ENCODE results near the gene TTC39C.
A peak's percentile ranks its signal among the peaks of the same experiment; 100 is the strongest.
"Not testable (repeated sequence)": the region's sequence is repeated elsewhere in the genome, so short reads cannot be mapped to it uniquely, and the experiment has no call there.

The TTC39C gene

DNA sequence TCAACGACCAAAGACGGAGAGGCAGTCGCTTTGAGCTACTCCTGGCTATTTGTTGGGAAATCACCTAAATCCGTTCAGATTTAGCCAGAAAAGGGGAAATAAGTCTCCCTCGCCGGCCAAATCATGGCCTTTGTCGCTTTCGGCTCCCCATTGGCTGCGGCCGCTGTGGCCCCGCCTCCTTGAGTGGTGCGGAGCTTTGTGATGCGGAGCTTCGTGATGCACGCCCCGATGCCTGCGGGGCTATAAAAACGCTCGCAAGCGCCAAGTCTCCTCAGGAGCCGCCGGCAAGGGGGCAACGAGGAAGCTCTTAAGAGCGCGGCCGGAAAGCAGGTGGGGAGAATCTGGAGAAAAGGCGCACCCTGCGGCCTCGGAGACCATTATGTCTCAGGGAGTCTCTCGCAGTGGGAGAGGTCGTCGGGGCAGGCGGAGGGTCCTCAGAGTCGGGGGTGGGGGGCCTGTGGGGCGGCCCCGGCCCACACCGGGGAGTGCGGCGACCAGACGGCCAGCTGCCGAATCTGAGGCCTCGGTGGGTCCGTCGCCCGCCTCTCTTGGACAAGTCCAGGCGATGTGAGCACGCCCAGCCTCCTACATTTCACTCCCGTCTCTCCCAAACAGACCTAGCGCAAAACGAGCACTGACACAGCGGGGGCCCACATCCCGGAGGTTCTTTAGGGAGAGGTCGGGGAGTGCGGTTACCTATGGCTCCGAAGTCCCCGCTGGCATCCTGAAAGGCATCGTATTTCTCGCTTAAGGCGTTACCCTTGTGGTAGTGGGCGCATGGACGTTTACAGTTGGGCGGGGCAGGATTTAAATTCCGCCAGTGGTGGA, 124.4 kb downstream of the TTC39C start, which contains the start of gene CABYR:
CABYR (plus strand) TSS at position 274 of the 828 bp plus-strand sequence. CDS start 4,053 bp downstream, outside the sequence.
- peak; percentile 80 for DNase-seq

DNA sequence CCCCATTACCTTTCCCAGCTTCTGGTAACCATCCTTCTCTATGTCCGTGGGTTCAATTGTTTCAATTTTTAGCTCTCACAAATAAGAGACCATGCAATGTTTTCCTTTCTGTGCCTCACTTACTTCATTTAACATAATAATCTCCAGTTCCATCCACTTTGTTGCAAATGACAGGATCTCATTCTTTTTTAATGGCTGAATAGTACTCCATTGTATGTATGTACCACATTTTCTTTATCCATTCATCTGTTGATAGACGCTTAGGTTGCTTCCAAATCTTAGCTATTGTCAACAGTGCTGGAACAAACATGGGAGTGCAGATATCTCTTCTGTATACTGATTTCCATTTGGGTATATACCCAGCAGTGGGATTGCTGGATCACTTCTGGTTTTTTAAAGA, 126.1 kb downstream of the TTC39C start:
- no peak for DNase-seq

DNA sequence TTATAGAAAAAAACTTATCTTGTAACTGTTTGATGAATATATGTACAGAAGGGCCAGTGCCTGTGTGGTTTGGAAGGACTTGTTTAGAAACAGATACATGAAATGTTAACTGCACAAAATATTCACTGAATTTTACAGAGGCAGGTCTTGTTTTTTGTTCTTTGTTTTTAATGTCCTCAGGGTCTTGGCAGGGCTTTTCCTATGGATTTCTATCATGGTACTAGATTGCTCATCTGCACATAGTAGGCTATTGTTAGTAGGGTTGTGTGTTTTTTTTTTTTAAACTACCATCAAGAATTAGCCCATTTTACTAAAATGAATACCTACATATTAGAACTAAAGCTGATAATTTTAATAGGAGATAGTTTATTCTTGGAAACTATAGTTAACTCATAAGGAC, 127.8 kb downstream of the TTC39C start:
- no peak for DNase-seq

DNA sequence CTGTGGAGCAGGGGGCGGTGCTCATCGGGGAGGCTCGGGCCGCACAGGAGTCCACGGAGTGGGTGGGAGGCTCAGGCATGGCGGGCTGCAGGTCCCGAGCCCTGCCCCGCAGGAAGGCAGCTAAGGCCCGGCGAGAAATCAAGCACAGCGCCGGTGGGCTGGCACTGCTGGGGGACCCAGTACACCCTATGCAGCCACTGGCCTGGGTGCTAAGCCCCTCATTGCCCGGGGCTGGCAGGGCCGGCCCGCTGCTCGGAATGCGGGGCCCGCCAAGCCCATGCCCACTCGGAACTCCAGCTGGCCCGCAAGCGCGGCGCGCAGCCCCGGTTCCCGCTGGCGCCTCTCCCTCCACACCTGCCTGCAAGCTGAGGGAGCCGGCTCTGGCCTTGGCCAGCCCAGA, 135.0 kb downstream of the TTC39C start:
- DNase-seq: not testable (repeated sequence)

DNA sequence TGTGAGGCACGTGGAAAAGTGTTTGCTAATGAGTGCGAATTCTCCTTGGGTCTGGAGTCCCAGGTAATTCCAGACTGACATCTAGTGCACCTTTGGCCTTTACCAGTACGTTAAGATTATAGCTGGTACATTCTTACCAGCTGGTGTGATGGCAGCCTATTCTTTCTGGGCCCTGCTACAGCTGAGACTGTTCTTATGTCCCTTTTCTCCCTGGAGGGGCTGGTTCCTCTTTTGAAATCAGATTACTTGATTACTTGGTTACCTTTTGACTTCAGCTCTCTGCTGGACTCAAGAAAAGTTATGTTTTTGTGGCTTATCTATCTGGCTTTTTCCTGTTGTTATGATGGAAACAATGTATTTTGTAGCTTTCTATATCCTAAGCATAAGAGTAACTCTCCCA, 138.8 kb downstream of the TTC39C start:
- DNase-seq: no peak

DNA sequence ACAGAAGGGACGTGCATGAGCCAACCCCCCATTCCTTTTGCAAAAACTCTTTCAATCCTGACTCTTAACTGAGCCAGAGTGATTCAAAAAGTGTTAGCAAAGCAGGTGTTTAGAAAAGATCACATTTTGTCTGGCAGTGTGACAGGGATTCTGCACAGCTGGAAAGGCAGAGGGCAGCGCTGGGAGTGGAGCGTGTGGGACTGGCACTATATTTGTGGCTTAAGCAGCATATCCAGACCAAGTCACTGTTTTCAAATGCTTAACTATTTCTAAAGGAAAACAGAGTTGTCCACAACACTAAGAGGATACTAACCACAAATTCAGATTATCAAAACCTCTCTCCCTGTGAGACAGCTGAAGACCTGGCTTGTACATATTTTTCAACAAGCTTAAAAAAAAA, 143.3 kb downstream of the TTC39C start:
- DNase-seq: no peak

DNA sequence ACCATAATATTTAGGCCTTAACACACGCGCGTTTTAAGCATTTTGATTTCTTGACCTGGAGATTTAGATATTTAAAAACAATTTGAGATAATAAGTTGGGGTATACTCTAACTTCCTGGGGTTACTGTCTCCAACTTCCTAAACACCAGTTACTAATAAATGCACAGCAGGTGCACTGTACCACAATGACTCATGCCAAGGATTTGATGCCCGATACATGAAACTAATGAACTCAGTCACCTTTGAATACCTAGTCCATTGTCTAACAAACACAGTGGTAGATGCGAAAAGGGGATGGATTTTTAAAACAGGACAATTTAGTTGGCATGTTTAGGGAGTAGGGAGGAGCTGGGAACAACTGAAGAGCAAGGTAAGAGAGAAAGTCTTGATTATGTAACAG, 145.5 kb downstream of the TTC39C start:
- no peak for DNase-seq

DNA sequence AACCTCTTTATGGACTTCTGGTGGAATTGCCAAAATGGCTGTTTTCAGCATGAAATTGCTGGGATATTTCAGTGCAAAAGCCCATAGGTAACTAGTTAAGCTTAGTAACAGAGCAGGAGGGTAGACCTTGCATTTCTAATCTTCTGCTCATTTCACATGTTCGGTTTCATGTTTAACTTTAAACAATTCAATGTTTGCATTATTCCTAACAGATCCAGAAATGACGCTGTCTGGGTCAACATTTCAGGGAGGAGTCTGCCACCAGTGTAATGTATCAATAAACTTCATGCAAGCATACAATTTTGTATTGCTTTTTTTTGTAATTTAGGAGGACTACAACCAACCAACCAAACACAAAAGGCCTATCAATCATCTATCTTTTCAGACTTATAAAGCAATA, 146.8 kb downstream of the TTC39C start:
- DNase-seq: no peak

DNA sequence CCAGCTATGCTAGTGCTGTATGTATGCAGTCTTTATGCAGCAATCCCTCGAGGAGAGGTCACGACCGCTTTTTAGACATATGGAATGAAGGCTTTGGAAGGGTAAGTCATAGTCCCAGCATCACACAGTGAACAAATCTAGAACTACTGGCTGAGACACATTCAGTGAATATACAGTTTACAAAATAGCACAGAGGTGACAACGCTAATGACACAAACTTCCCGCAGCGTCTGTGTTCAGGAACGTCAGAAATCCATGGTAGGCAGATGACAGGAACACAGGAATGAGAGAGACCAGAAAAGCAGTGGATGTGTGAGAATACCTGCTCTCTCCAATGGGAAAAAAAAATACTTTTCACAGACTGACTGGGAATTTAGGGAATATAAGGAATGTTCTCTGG, 153.9 kb downstream of the TTC39C start:
- no peak for DNase-seq

DNA sequence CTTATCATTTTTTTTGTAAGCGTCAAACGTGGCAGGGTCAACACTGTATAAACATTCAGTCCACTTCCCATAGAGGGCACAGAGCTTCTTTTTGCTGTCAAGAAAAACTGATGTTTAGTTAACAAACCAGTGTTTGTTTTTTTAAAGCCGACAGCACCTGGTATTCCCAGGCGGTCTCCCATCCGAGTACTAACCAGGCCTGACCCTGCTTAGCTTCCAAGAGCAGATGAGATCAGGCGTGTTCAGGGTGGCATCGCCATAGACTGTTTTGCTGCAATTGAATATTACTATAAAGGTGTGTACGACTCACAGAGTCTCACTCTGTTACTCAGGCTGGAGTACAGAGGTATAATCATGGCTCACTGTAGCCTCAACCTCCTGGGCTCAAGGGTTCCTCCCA, 155.8 kb downstream of the TTC39C start:
- no peak for DNase-seq

DNA sequence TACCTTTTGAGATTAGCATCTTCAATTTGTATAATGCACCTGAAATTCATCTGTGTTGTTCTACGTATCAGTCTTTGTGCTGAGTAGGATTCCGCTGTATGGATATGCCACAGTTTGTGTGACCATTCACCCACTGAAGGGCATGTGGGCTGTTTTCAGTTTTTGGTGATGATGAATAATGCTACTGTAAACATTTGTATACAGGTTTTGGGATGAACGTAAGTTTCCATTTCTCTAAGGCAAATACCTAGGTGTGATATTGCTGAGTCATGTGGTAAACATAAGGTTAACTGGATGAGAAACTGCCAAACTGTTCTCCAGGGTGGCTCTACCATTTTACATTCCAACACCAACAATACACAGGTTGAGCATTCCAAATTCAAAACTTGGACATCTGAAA, 159.4 kb downstream of the TTC39C start:
- no peak for DNase-seq

DNA sequence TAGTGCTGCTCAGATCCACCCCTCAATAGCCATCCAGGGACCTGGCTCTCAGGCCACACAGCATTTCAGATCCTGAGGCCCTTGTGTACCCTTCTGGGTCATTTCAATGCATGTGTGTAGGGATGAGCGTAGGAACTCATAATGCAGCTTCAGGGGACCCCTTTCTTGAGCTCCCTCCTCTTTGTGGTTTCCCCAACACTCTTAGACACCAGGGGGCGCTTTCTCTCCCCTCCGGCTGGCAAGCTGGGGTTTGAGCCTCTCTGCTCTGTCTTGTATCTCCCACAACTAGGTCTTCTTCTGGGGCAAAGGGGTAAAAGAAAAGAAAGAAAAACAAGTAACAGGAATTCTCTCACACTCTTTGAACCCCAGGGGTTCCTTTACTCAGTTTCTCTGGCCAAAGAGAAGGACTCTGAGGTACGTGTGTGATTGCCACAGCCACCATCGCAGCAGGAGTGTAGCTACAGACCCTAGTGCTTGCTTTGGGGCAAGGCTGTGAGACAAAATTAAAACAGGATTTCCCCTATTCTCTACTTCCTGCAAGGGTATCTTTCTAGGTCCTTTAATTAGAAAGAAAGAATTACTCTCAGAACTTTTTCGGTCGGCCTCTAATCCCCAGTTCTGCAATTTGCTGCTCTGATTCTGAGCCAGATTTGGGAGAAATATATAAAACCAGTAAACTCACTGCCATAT, 162.3 kb downstream of the TTC39C start:
- DNase-seq: peak; percentile 38

DNA sequence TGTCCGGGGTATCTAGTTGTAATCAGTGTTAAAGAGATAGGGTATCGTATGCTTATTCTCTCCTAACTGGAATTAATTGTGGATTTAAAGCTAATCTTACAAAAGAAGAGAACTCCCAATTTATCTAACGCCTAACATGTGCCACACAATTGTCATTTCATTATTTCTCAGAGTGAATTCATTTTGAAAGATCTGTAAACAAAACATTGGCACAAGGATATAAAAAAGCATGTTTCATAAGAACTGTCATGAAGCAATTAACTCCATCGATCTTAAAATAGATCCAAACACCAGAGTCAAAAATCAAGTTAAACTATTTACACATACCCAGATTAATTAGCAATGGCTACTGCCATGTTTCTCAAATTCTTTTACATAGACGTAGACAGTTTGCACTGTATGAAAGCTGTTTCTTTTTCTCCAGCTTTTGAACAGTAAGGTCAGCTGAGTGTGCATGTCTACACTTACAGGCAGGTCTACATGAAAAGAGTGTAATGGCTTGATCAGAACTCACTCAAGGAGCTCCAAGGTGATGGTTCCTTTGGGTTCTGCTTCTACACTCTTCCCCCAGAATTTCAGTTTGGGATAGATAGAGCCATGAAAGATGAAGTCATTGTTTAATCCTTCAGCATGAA, 163.1 kb downstream of the TTC39C start:
- no peak for DNase-seq

DNA sequence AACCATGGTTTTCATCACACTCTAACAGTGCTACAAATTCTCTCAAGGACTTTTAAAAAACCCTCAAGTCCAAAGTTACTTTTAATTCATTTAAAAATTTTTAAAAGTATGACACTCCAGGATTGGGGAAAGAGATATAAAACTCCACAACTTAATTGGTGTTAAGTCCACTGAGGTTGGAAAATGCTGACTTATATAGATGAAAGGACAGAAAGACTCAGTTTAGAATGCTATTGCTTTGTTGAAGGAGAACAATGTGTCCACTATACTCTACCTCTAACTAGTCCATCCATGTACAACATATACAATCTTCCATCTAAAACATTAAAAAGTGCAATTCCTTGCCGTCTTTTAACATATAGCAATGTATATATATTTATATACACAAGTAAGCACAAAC, 165.5 kb downstream of the TTC39C start:
- DNase-seq: no peak

DNA sequence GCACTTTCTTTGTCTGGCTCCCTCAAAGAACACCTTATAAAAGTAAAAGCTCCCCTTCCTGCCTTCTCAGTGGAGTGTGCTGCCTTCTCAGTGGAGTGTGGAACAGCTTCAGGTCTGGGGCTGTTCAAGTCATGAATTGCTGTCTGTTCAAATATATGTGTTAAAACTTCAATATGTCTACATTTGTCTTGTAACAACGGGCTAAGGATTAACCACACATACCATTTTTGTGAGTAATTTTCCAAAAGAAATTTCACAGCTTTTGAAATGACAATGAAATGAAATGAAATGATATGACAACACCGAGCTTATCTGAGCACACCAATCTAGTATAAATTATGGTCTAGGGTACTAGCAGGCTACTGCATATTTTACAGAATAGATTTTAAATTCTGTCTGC, 167.3 kb downstream of the TTC39C start:
- no peak for DNase-seq

All from CD4-positive, alpha-beta T cell treated with Interleukin-6 for 4 hours (primary cell).